Activated T-helper 2 cell treated with anti-CD3 and anti-CD28 coated beads, Interferon-gamma antibody, Interleukin-2, Interleukin-4, amounts not matched to agents 10 μg/mL and 5 μg/mL and 100 μg/mL, durations not matched to agents 14 hours and 24 hours and 36 hours (primary cell): ENCODE data around the gene SPINK4. TPM values are rescaled to one million over a fixed set of nuclear protein-coding genes. Genes with fewer than 3 reads are reported as not detected.

ENCODE experiments used
- DNase-seq: peaks from one replicate; pipeline ENCODE4 v3.0.0; 2021; ENCODE audit warnings: low spot score
- H3K27ac Mint-ChIP-seq: one replicate; pipeline ENCODE4 v1.8.0; 2021; ENCODE audit warnings: mixed read lengths
- H3K27me3 Mint-ChIP-seq: one replicate; pipeline ENCODE4 v1.8.0; 2021; ENCODE audit warnings: low read depth, mixed read lengths
- H3K36me3 Mint-ChIP-seq: one replicate; pipeline ENCODE4 v1.8.0; 2021; ENCODE audit warnings: low read depth, mixed read lengths
- H3K4me1 Mint-ChIP-seq: one replicate; pipeline ENCODE4 v1.8.0; 2021; ENCODE audit warnings: low read depth, mixed read lengths
- H3K4me3 Mint-ChIP-seq: one replicate; pipeline ENCODE4 v1.8.0; 2021; ENCODE audit warnings: low read depth, mild to moderate bottlenecking, moderate library complexity, mixed read lengths
- H3K9me3 Mint-ChIP-seq: one replicate; pipeline ENCODE4 v1.8.0; 2021; ENCODE audit warnings: mixed read lengths
- intact Hi-C: fragments of 100-400 bp; cut with micrococcal nuclease; formaldehyde crosslinking; loops from one replicate; pipeline ENCODE4 v1.15.1; 2023
- total RNA-seq: library from RNA; stranded (reverse); gene quantifications from 2 replicates; pipeline ENCODE4 v1.2.3, GENCODE V29; 2022

Gene SPINK4
- total RNA-seq, 1 donor from 2014 or later = not detected

- DNase-seq = no peak
- no peak overlapping the region for H3K27ac Mint-ChIP-seq
- intact Hi-C loops = no loop called here
- H3K4me3 Mint-ChIP-seq = no peak overlapping the region
- peaks cover 25% of the 10 kb centered on the region for H3K4me1 Mint-ChIP-seq
- H3K36me3 Mint-ChIP-seq = peaks cover 67% of the 10 kb centered on the region
- H3K27me3 Mint-ChIP-seq = no peaks in the 10 kb centered on the region
- no peaks in the 10 kb centered on the region for H3K9me3 Mint-ChIP-seq
Observed at GRCh38 chr9:33272061-33272460, 32.1 kb downstream of the SPINK4 start.

- no peak for DNase-seq
- intact Hi-C loops = no loop called here
- Mint-ChIP-seq H3K27ac (no peak overlapping the region), H3K4me1 (peaks cover 14% of the 10 kb centered on the region), H3K36me3 (peaks cover 72% of the 10 kb centered on the region), H3K9me3 (no peaks in the 10 kb centered on the region), H3K27me3 (no peaks in the 10 kb centered on the region), H3K4me3 (no peak overlapping the region)
Observed at GRCh38 chr9:33273266-33273971, 33.5 kb downstream of the SPINK4 start.

- Mint-ChIP-seq H3K27me3 (no peaks in the 10 kb centered on the region), H3K9me3 (no peaks in the 10 kb centered on the region), H3K36me3 (peaks cover 70% of the 10 kb centered on the region), H3K4me1 (peaks cover 14% of the 10 kb centered on the region), H3K4me3 (no peak overlapping the region), H3K27ac (no peak overlapping the region)
- intact Hi-C loops = no loop called here
- DNase-seq = no peak
Observed at GRCh38 chr9:33273972-33274328, 34.0 kb downstream of the SPINK4 start.

- no peak for DNase-seq
- Mint-ChIP-seq H3K27ac (no peak overlapping the region), H3K36me3 (peaks cover 73% of the 10 kb centered on the region)
Observed at GRCh38 chr9:33277484-33277883, 37.5 kb downstream of the SPINK4 start.

GRCh38 chr9:33285502-33285901, 45.5 kb downstream of the SPINK4 start:
- Mint-ChIP-seq H3K27ac (no peak overlapping the region), H3K4me1 (peaks cover 8% of the 10 kb centered on the region), H3K4me3 (no peak overlapping the region), H3K27me3 (peaks cover 2% of the 10 kb centered on the region), H3K36me3 (peaks cover 27% of the 10 kb centered on the region), H3K9me3 (no peaks in the 10 kb centered on the region)
- no peak for DNase-seq
- intact Hi-C loops = loop anchor here (10.0 kb wide), 1 partner anchor 89 kb away; no protein-coding TSS in a partner anchor

More at GRCh38 chr9:33277484-33277883, 37.5 kb downstream of the SPINK4 start:
- intact Hi-C loops = no loop called here
- no peaks in the 10 kb centered on the region for H3K27me3 Mint-ChIP-seq
- H3K4me3 Mint-ChIP-seq = no peak overlapping the region
- H3K9me3 Mint-ChIP-seq = no peaks in the 10 kb centered on the region
- H3K4me1 Mint-ChIP-seq = peaks cover 3% of the 10 kb centered on the region

GRCh38 chr9:33287087-33287490, 47.1 kb downstream of the SPINK4 start:
- Mint-ChIP-seq H3K27me3 (peaks cover 2% of the 10 kb centered on the region), H3K27ac (peak overlapping the region; percentile 59), H3K9me3 (no peaks in the 10 kb centered on the region), H3K36me3 (peaks cover 28% of the 10 kb centered on the region), H3K4me1 (peaks cover 17% of the 10 kb centered on the region), H3K4me3 (no peak overlapping the region)
- peak; percentile 47 for DNase-seq
- intact Hi-C loops = loop anchor here (2.0 to 10.0 kb wide), 2 partner anchors 88 to 128 kb away; no protein-coding TSS in a partner anchor

GRCh38 chr9:33288235-33288634, 48.3 kb downstream of the SPINK4 start:
- Mint-ChIP-seq H3K4me1 (peaks cover 27% of the 10 kb centered on the region), H3K27me3 (peaks cover 2% of the 10 kb centered on the region), H3K36me3 (peaks cover 27% of the 10 kb centered on the region), H3K4me3 (no peak overlapping the region), H3K9me3 (no peaks in the 10 kb centered on the region), H3K27ac (peak overlapping the region; percentile 74)
- DNase-seq = no peak
- intact Hi-C loops = loop anchor here (10.0 kb wide), 1 partner anchor 87 kb away; no protein-coding TSS in a partner anchor

GRCh38 chr9:33288828-33289483, 49.0 kb downstream of the SPINK4 start:
- no peak for DNase-seq
- peaks cover 2% of the 10 kb centered on the region for H3K27me3 Mint-ChIP-seq
- peak overlapping the region; percentile 74 for H3K27ac Mint-ChIP-seq
- H3K9me3 Mint-ChIP-seq = no peaks in the 10 kb centered on the region
- peaks cover 32% of the 10 kb centered on the region for H3K36me3 Mint-ChIP-seq
- peaks cover 34% of the 10 kb centered on the region for H3K4me1 Mint-ChIP-seq
- intact Hi-C loops = loop anchor here (10.0 kb wide), 1 partner anchor 86 kb away; no protein-coding TSS in a partner anchor
- H3K4me3 Mint-ChIP-seq = no peak overlapping the region

- intact Hi-C loops = loop anchor here (10.0 kb wide), 1 partner anchor 85 kb away; no protein-coding TSS in a partner anchor
- H3K9me3 Mint-ChIP-seq = no peaks in the 10 kb centered on the region
- H3K27ac Mint-ChIP-seq = peak overlapping the region; percentile 100
- H3K4me3 Mint-ChIP-seq = peak overlapping the region; percentile 96
- no peak for DNase-seq
- H3K36me3 Mint-ChIP-seq = peaks cover 37% of the 10 kb centered on the region
- peaks cover 39% of the 10 kb centered on the region for H3K4me1 Mint-ChIP-seq
- peaks cover 2% of the 10 kb centered on the region for H3K27me3 Mint-ChIP-seq
Observed at GRCh38 chr9:33289496-33289895, 49.5 kb downstream of the SPINK4 start.

GRCh38 chr9:33289936-33290246, 49.9 kb downstream of the SPINK4 start:
- Mint-ChIP-seq H3K27me3 (peaks cover 2% of the 10 kb centered on the region), H3K9me3 (no peaks in the 10 kb centered on the region), H3K4me1 (peaks cover 42% of the 10 kb centered on the region), H3K27ac (peak overlapping the region; percentile 100), H3K36me3 (peaks cover 40% of the 10 kb centered on the region), H3K4me3 (peak overlapping the region; percentile 96)
- intact Hi-C loops = loop anchor here (1.0 to 10.0 kb wide), 12 partner anchors 16 to 1165 kb away; partner anchors contain the start of genes AQP3, BAG1, DNAI1 and DNAJA1
- no peak for DNase-seq

- Mint-ChIP-seq H3K4me3 (peak within 1 kb of the TSS; percentile 96), H3K36me3 (peaks cover 44% of the 10 kb centered on the region), H3K27me3 (peaks cover 2% of the 10 kb centered on the region), H3K4me1 (peaks cover 45% of the 10 kb centered on the region), H3K27ac (peak within 1 kb of the TSS; percentile 100), H3K9me3 (no peaks in the 10 kb centered on the region)
- peak; percentile 98 for DNase-seq
- intact Hi-C loops = loop anchor here (1.0 to 10.0 kb wide), 11 partner anchors 16 to 1164 kb away; partner anchors contain the start of genes AQP3, BAG1, DNAI1 and DNAJA1
Observed at GRCh38 chr9:33290247-33291030, 50.5 kb downstream of the SPINK4 start, which contains the start of gene NFX1. TSS of gene NFX1 (plus strand) at chr9:33290516. CDS start at chr9:33290573, 57 bp downstream.

- peak overlapping the region; percentile 96 for H3K4me3 Mint-ChIP-seq
- peaks cover 48% of the 10 kb centered on the region for H3K4me1 Mint-ChIP-seq
- no peaks in the 10 kb centered on the region for H3K9me3 Mint-ChIP-seq
- H3K27me3 Mint-ChIP-seq = peaks cover 2% of the 10 kb centered on the region
- H3K36me3 Mint-ChIP-seq = peaks cover 50% of the 10 kb centered on the region
- intact Hi-C loops = loop anchor here (2.0 to 10.0 kb wide), 6 partner anchors 30 to 1164 kb away; partner anchors contain the start of genes AQP3, DNAI1, FAM219A and NOL6
- DNase-seq = no peak
- peak overlapping the region; percentile 100 for H3K27ac Mint-ChIP-seq
Observed at GRCh38 chr9:33291031-33291397, 51.0 kb downstream of the SPINK4 start.
